WTC11 (cell line): ENCODE results near the gene PIPOX.

Experiments
- CREB1 ChIP-seq: sonication (generic); formaldehyde crosslinking; IDR thresholded peaks from 2 replicates; pipeline ENCODE4 v1.8.0; 2023; ENCODE audit warnings: mild to moderate bottlenecking, missing genetic modification reagents
- ELF4 ChIP-seq: sonication (generic); formaldehyde crosslinking; IDR thresholded peaks from 2 replicates; pipeline ENCODE4 v1.8.1; 2022; ENCODE audit warnings: low read depth, mild to moderate bottlenecking, moderate library complexity, missing genetic modification reagents
- NFE2L1 ChIP-seq: sonication (generic); formaldehyde crosslinking; IDR thresholded peaks from 2 replicates; pipeline ENCODE4 v1.8.1; 2023; ENCODE audit warnings: missing genetic modification reagents
- NFYB ChIP-seq: sonication (generic); formaldehyde crosslinking; conservative IDR thresholded peaks from 2 replicates; pipeline ENCODE4 v1.8.0; 2022; ENCODE audit warnings: low read depth, missing genetic modification reagents
- NR3C1 ChIP-seq: sonication (generic); formaldehyde crosslinking; conservative IDR thresholded peaks from 2 replicates; pipeline ENCODE4 v1.8.1; 2023; ENCODE audit warnings: low read depth, mild to moderate bottlenecking, missing genetic modification reagents
- RELA ChIP-seq: sonication (generic); formaldehyde crosslinking; IDR thresholded peaks from 2 replicates; pipeline ENCODE4 v1.8.1; 2022; ENCODE audit warnings: missing genetic modification reagents, mild to moderate bottlenecking, borderline replicate concordance
- USF2 ChIP-seq: sonication (generic); formaldehyde crosslinking; IDR thresholded peaks from 2 replicates; pipeline ENCODE4 v1.8.1; 2023; ENCODE audit warnings: mild to moderate bottlenecking, missing genetic modification reagents, moderate library complexity
- TF ChIP-seq, protein P1 (sequence below): sonication (generic); formaldehyde crosslinking; IDR thresholded peaks from 2 replicates; pipeline ENCODE4 v1.8.0; 2023; ENCODE audit warnings: missing genetic modification reagents
- TF ChIP-seq, protein P2 (sequence below): sonication (generic); formaldehyde crosslinking; IDR thresholded peaks from 2 replicates; pipeline ENCODE4 v1.8.1; 2023; ENCODE audit warnings: mild to moderate bottlenecking, missing genetic modification reagents
- TF ChIP-seq, protein P3 (sequence below): sonication (generic); formaldehyde crosslinking; IDR thresholded peaks from 2 replicates; pipeline ENCODE4 v1.8.1; 2022; ENCODE audit warnings: missing genetic modification reagents, borderline replicate concordance
- TF ChIP-seq, protein P4 (sequence below): sonication (generic); formaldehyde crosslinking; IDR thresholded peaks from 2 replicates; pipeline ENCODE4 v1.8.0; 2022; ENCODE audit warnings: missing genetic modification reagents
- TF ChIP-seq, protein P5 (sequence below): fragments of 200-600 bp; IDR thresholded peaks from 2 replicates; pipeline ENCODE4 v1.8.0; 2022; ENCODE audit warnings: antibody characterized with exemption
- TF ChIP-seq, protein P6 (sequence below): sonication (generic); formaldehyde crosslinking; IDR thresholded peaks from 2 replicates; pipeline ENCODE4 v1.8.1; 2023; ENCODE audit warnings: mild to moderate bottlenecking, missing genetic modification reagents
- TF ChIP-seq, protein P7 (sequence below): sonication (generic); formaldehyde crosslinking; IDR thresholded peaks from 2 replicates; pipeline ENCODE4 v1.8.0; 2022; ENCODE audit warnings: mild to moderate bottlenecking, missing genetic modification reagents

DNA sequence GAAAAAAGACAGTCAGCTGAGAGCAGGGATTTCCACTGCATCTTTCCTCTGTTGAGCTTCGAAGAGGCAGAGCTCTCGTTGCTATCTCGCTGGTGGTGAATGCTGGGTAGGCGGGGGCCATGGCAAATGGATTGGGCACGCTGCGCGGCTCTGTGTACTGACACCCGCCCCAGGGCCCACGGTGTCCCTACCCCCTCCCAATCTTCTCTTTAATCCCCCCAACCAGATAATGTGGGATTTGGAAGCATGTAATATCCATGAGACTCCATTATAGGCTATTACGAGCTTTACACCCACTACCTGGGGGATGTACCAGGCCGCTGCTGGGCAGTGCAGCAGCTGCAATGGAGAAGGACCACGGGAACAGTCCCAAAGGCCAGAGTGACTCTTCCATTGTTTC lies 8.3 kb downstream of the PIPOX start:
- TF ChIP-seq, protein P1, sequence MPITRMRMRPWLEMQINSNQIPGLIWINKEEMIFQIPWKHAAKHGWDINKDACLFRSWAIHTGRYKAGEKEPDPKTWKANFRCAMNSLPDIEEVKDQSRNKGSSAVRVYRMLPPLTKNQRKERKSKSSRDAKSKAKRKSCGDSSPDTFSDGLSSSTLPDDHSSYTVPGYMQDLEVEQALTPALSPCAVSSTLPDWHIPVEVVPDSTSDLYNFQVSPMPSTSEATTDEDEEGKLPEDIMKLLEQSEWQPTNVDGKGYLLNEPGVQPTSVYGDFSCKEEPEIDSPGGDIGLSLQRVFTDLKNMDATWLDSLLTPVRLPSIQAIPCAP (CRISPR knock-in tag) = no peak
- TF ChIP-seq USF2 (CRISPR knock-in tag) (no peak), ELF4 (no peak), NR3C1 (CRISPR knock-in tag) (no peak), NFYB (CRISPR knock-in tag) (no peak), NFE2L1 (CRISPR knock-in tag) (no peak), CREB1 (CRISPR knock-in tag) (no peak), RELA (no peak)
- TF ChIP-seq, protein P2, sequence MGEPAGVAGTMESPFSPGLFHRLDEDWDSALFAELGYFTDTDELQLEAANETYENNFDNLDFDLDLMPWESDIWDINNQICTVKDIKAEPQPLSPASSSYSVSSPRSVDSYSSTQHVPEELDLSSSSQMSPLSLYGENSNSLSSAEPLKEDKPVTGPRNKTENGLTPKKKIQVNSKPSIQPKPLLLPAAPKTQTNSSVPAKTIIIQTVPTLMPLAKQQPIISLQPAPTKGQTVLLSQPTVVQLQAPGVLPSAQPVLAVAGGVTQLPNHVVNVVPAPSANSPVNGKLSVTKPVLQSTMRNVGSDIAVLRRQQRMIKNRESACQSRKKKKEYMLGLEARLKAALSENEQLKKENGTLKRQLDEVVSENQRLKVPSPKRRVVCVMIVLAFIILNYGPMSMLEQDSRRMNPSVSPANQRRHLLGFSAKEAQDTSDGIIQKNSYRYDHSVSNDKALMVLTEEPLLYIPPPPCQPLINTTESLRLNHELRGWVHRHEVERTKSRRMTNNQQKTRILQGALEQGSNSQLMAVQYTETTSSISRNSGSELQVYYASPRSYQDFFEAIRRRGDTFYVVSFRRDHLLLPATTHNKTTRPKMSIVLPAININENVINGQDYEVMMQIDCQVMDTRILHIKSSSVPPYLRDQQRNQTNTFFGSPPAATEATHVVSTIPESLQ (CRISPR knock-in tag) = no peak
- TF ChIP-seq, protein P3, sequence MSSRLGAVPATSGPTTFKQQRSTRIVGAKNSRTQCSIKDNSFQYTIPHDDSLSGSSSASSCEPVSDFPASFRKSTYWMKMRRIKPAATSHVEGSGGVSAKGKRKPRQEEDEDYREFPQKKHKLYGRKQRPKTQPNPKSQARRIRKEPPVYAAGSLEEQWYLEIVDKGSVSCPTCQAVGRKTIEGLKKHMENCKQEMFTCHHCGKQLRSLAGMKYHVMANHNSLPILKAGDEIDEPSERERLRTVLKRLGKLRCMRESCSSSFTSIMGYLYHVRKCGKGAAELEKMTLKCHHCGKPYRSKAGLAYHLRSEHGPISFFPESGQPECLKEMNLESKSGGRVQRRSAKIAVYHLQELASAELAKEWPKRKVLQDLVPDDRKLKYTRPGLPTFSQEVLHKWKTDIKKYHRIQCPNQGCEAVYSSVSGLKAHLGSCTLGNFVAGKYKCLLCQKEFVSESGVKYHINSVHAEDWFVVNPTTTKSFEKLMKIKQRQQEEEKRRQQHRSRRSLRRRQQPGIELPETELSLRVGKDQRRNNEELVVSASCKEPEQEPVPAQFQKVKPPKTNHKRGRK (CRISPR knock-in tag) = no peak
- TF ChIP-seq, protein P4, sequence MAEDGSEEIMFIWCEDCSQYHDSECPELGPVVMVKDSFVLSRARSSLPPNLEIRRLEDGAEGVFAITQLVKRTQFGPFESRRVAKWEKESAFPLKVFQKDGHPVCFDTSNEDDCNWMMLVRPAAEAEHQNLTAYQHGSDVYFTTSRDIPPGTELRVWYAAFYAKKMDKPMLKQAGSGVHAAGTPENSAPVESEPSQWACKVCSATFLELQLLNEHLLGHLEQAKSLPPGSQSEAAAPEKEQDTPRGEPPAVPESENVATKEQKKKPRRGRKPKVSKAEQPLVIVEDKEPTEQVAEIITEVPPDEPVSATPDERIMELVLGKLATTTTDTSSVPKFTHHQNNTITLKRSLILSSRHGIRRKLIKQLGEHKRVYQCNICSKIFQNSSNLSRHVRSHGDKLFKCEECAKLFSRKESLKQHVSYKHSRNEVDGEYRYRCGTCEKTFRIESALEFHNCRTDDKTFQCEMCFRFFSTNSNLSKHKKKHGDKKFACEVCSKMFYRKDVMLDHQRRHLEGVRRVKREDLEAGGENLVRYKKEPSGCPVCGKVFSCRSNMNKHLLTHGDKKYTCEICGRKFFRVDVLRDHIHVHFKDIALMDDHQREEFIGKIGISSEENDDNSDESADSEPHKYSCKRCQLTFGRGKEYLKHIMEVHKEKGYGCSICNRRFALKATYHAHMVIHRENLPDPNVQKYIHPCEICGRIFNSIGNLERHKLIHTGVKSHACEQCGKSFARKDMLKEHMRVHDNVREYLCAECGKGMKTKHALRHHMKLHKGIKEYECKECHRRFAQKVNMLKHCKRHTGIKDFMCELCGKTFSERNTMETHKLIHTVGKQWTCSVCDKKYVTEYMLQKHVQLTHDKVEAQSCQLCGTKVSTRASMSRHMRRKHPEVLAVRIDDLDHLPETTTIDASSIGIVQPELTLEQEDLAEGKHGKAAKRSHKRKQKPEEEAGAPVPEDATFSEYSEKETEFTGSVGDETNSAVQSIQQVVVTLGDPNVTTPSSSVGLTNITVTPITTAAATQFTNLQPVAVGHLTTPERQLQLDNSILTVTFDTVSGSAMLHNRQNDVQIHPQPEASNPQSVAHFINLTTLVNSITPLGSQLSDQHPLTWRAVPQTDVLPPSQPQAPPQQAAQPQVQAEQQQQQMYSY (CRISPR knock-in tag) = no peak
- TF ChIP-seq, protein P5, sequence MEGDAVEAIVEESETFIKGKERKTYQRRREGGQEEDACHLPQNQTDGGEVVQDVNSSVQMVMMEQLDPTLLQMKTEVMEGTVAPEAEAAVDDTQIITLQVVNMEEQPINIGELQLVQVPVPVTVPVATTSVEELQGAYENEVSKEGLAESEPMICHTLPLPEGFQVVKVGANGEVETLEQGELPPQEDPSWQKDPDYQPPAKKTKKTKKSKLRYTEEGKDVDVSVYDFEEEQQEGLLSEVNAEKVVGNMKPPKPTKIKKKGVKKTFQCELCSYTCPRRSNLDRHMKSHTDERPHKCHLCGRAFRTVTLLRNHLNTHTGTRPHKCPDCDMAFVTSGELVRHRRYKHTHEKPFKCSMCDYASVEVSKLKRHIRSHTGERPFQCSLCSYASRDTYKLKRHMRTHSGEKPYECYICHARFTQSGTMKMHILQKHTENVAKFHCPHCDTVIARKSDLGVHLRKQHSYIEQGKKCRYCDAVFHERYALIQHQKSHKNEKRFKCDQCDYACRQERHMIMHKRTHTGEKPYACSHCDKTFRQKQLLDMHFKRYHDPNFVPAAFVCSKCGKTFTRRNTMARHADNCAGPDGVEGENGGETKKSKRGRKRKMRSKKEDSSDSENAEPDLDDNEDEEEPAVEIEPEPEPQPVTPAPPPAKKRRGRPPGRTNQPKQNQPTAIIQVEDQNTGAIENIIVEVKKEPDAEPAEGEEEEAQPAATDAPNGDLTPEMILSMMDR = no peak
- TF ChIP-seq, protein P6, sequence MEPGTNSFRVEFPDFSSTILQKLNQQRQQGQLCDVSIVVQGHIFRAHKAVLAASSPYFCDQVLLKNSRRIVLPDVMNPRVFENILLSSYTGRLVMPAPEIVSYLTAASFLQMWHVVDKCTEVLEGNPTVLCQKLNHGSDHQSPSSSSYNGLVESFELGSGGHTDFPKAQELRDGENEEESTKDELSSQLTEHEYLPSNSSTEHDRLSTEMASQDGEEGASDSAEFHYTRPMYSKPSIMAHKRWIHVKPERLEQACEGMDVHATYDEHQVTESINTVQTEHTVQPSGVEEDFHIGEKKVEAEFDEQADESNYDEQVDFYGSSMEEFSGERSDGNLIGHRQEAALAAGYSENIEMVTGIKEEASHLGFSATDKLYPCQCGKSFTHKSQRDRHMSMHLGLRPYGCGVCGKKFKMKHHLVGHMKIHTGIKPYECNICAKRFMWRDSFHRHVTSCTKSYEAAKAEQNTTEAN (CRISPR knock-in tag) = no peak
- TF ChIP-seq, protein P7, sequence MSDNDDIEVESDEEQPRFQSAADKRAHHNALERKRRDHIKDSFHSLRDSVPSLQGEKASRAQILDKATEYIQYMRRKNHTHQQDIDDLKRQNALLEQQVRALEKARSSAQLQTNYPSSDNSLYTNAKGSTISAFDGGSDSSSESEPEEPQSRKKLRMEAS (CRISPR knock-in tag) = no peak
